ENCODE data around the gene PREP. TPM values are rescaled to one million over a fixed set of nuclear protein-coding genes. Genes with fewer than 3 reads are reported as not detected.

PREP gene
- total RNA-seq, 1 experiment from 2014 or later: 35.8 TPM

- Histone ChIP-seq H4K20me1 (ENCODE audit: insufficient read depth) (no peaks in the 10 kb centered on the region), H3K9me2 (ENCODE audit: insufficient read depth) (no peaks in the 10 kb centered on the region), H3K4me2 (no peak overlapping the region), H3K27me3 (ENCODE audit: insufficient read depth, low read depth) (no peaks in the 10 kb centered on the region), H3K4me1 (replicated peaks; ENCODE audit: insufficient read depth) (peaks cover 48% of the 10 kb centered on the region), H3F3A (ENCODE audit: insufficient read depth, low read depth) (peaks cover 20% of the 10 kb centered on the region), H3K4me3 (no peak overlapping the region), H3K9me3 (ENCODE audit: insufficient read depth, low read depth) (no peaks in the 10 kb centered on the region), H3K36me3 (ENCODE audit: low read depth) (peaks cover 53% of the 10 kb centered on the region), H3K27ac (0 out of 2 replicates have a peak overlapping the region, but pooled peaks have one; percentile 33), H3K79me2 (ENCODE audit: low read depth) (peaks cover 82% of the 10 kb centered on the region), H2AFZ (no peak overlapping the region)
- ChIA-PET POLR2A (ENCODE audit: unreplicated experiment) (no interaction called here), CTCF (no interaction called here)
- no peak for TF ChIP-seq CTCF (conservative IDR thresholded peaks at IDR 0.05)
- TF ChIP-seq EZH2 (IDR thresholded peaks at IDR 0.05; ENCODE audit: low read depth): no peak
- intact Hi-C loops (cut with micrococcal nuclease; ENCODE audit: unreplicated experiment): no loop called here
- DNase-seq: peak; percentile 65 to 74
- no TSS peak for BruUV-seq (replicated peaks)
Observed at GRCh38 chr6:105384004-105384403, 18.9 kb downstream of the PREP start.

GRCh38 chr6:105382958-105383357 is 19.9 kb downstream of the PREP start:
- peak overlapping the region; percentile 33; the same call in 1 of the 2 replicates for H3K27ac ChIP-seq

GRCh38 chr6:105382496-105382895 is 20.4 kb downstream of the PREP start:
- Histone ChIP-seq H3F3A (ENCODE audit: insufficient read depth, low read depth) (peaks cover 8% of the 10 kb centered on the region; the same call in 1 of the 2 replicates), H3K27ac (0 out of 2 replicates have a peak overlapping the region, but pooled peaks have one; percentile 16), H3K36me3 (ENCODE audit: low read depth) (peaks cover 48% of the 10 kb centered on the region), H3K4me3 (no peak overlapping the region), H3K27me3 (ENCODE audit: insufficient read depth, low read depth) (no peaks in the 10 kb centered on the region), H3K4me1 (replicated peaks; ENCODE audit: insufficient read depth) (peaks cover 34% of the 10 kb centered on the region), H3K4me2 (peak overlapping the region; percentile 43), H2AFZ (no peak overlapping the region), H3K79me2 (ENCODE audit: low read depth) (peaks cover 84% of the 10 kb centered on the region), H4K20me1 (ENCODE audit: insufficient read depth) (no peaks in the 10 kb centered on the region), H3K9me2 (ENCODE audit: insufficient read depth) (no peaks in the 10 kb centered on the region), H3K9me3 (ENCODE audit: insufficient read depth, low read depth) (no peaks in the 10 kb centered on the region)
- TF ChIP-seq EZH2 (IDR thresholded peaks at IDR 0.05; ENCODE audit: low read depth) (no peak), CTCF (conservative IDR thresholded peaks at IDR 0.05) (no peak)
- ChIA-PET POLR2A (ENCODE audit: unreplicated experiment) (interaction anchor here (0.7 kb wide), 1 partner anchor 275 kb away, joined by 4 read pairs; no protein-coding TSS in a partner anchor), CTCF (interaction anchor here (0.6 kb wide), 1 partner anchor 20 kb away, joined by 5 read pairs; the partner anchor contains the start of gene PREP)
- peak in 1 of 2 experiments; percentile 74 for DNase-seq
- intact Hi-C loops (cut with micrococcal nuclease; ENCODE audit: unreplicated experiment): no loop called here
- BruUV-seq (replicated peaks): no TSS peak

More at GRCh38 chr6:105382958-105383357, 19.9 kb downstream of the PREP start:
- H4K20me1 ChIP-seq (ENCODE audit: insufficient read depth): no peaks in the 10 kb centered on the region
- no TSS peak for BruUV-seq (replicated peaks)
- H3K79me2 ChIP-seq (ENCODE audit: low read depth): peaks cover 89% of the 10 kb centered on the region
- peak overlapping the region; percentile 43 for H3K4me2 ChIP-seq
- no peaks in the 10 kb centered on the region for H3K9me2 ChIP-seq (ENCODE audit: insufficient read depth)
- ChIA-PET POLR2A (ENCODE audit: unreplicated experiment) (no interaction called here), CTCF (no interaction called here)
- no peak for TF ChIP-seq EZH2 (IDR thresholded peaks at IDR 0.05; ENCODE audit: low read depth)
- no peak for TF ChIP-seq CTCF (conservative IDR thresholded peaks at IDR 0.05)
- H2AFZ ChIP-seq: no peak overlapping the region
- H3K4me1 ChIP-seq (replicated peaks; ENCODE audit: insufficient read depth): peaks cover 39% of the 10 kb centered on the region
- H3K27me3 ChIP-seq (ENCODE audit: insufficient read depth, low read depth): no peaks in the 10 kb centered on the region
- intact Hi-C loops (cut with micrococcal nuclease; ENCODE audit: unreplicated experiment): no loop called here
- peaks cover 12% of the 10 kb centered on the region; the same call in 1 of the 2 replicates for H3F3A ChIP-seq (ENCODE audit: insufficient read depth, low read depth)
- no peaks in the 10 kb centered on the region for H3K9me3 ChIP-seq (ENCODE audit: insufficient read depth, low read depth)
- no peak for DNase-seq
- no peak overlapping the region for H3K4me3 ChIP-seq
- H3K36me3 ChIP-seq (ENCODE audit: low read depth): peaks cover 52% of the 10 kb centered on the region

Data from PC-9 (cell line).